Fibroblast of lung (primary cell): ENCODE data around the gene YKT6. TPM values are rescaled to one million over a fixed set of nuclear protein-coding genes. Genes with fewer than 3 reads are reported as not detected.

Experiments
- DNase-seq, 2 donors: peaks; one replicate each; pipeline versions ENCODE4 v3.0.0 to v3.0.0-alpha.2; 2010; ENCODE audit warnings: low read depth in 2 of 2
- H2AFZ ChIP-seq: 2 replicates; pipeline ENCODE4 v1.5.1; 2012; ENCODE audit warnings: low read length, control low read depth, inconsistent platforms
- H3K27ac ChIP-seq: 2 replicates; pipeline ENCODE4 v1.5.1; 2011; ENCODE audit warnings: low read length, control low read depth; ENCODE audit not compliant: insufficient read depth
- H3K27me3 ChIP-seq: 2 replicates; pipeline ENCODE4 v1.5.1; 2011; ENCODE audit warnings: mild to moderate bottlenecking, low read length; ENCODE audit not compliant: control insufficient read depth, insufficient read depth
- H3K36me3 ChIP-seq: 2 replicates; pipeline ENCODE4 v1.5.1; 2011; ENCODE audit warnings: low read length; ENCODE audit not compliant: control insufficient read depth, insufficient read depth
- H3K4me1 ChIP-seq: 2 replicates; pipeline ENCODE4 v1.5.1; 2011; ENCODE audit warnings: low read length; ENCODE audit not compliant: control insufficient read depth, insufficient read depth; ENCODE audit errors: extremely low read depth
- H3K4me2 ChIP-seq: 2 replicates; pipeline ENCODE4 v1.5.1; 2011; ENCODE audit warnings: low read length, control low read depth; ENCODE audit not compliant: insufficient read depth; ENCODE audit errors: extremely low read depth
- H3K4me3 ChIP-seq, 4 experiments: fragments of 200-600 bp in 1 of 4; sonication (generic) in 1 of 4; replicated peaks in 1 of 4; 2 replicates each; pipeline ENCODE4 v1.5.1; 2011 to 2016; ENCODE audit warnings: low read length in 4 of 4, low read depth in 3 of 4, mild to moderate bottlenecking in 3 of 4, control low read depth in 2 of 4, inconsistent platforms in 1 of 4, mixed read lengths in 1 of 4; ENCODE audit not compliant: insufficient read depth in 1 of 4; ENCODE audit errors: control extremely low read depth in 1 of 4
- H3K79me2 ChIP-seq: 2 replicates; pipeline ENCODE4 v1.5.1; 2012; ENCODE audit warnings: mild to moderate bottlenecking, low read length, inconsistent platforms; ENCODE audit not compliant: control insufficient read depth, insufficient read depth
- H3K9ac ChIP-seq: 2 replicates; pipeline ENCODE4 v1.5.1; 2011; ENCODE audit warnings: mild to moderate bottlenecking, low read length, control low read depth; ENCODE audit not compliant: insufficient read depth
- H3K9me3 ChIP-seq: 2 replicates; pipeline ENCODE4 v1.5.1; 2012; ENCODE audit warnings: low read depth, low read length; ENCODE audit not compliant: control insufficient read depth, insufficient read depth
- H4K20me1 ChIP-seq: 2 replicates; pipeline ENCODE4 v1.5.1; 2011; ENCODE audit warnings: low read length; ENCODE audit not compliant: control insufficient read depth, insufficient read depth; ENCODE audit errors: extremely low read depth
- CTCF ChIP-seq, 2 donors: IDR thresholded peaks in 1 of 2; conservative IDR thresholded peaks in 1 of 2; 1 replicate in 1 of 2; 2 replicates in 1 of 2; pipeline ENCODE4 v1.5.1; 2011 to 2012; ENCODE audit warnings: low read length in 2 of 2, control low read depth in 1 of 2, inconsistent platforms in 1 of 2, low read depth in 1 of 2, mild to moderate bottlenecking in 1 of 2
- EZH2 ChIP-seq: IDR thresholded peaks from 2 replicates; pipeline ENCODE4 v1.5.1; 2012; ENCODE audit warnings: low read length, control low read depth, mild to moderate bottlenecking; ENCODE audit errors: missing control alignments
- polyA plus RNA-seq, 2 donors: library from polyadenylated mRNA; depleted of rRNA in 1 of 2; stranded (reverse) in 1 of 2; unstranded in 1 of 2; fragments of >200 nt; gene quantifications; 2 replicates each; pipeline ENCODE4 v1.2.1, GENCODE V29; 2011 to 2012; ENCODE audit warnings: missing spikeins in 1 of 2
- total RNA-seq: library from RNA; depleted of rRNA; stranded (reverse); fragments of >200 nt; gene quantifications from 2 replicates; pipeline ENCODE4 v1.2.1, GENCODE V29; 2014

YKT6 gene
- total and polyA plus RNA-seq, 2 donors (not counting 1 experiment from before 2014, with no cell fraction given), result 90.0 to 99.0 TPM

- Histone ChIP-seq H2AFZ (no peak overlapping the region), H3K79me2 (no peaks in the 10 kb centered on the region)
- TF ChIP-seq CTCF (conservative IDR thresholded peaks at IDR 0.05 in 1 of 2, IDR thresholded peaks at IDR 0.05 in 1 of 2; ENCODE audit: low read depth in 1 of 2, low read length in 2 of 2), result no peak
- TF ChIP-seq EZH2, result no peak
Observed at GRCh38 chr7:44237696-44238095, 36.9 kb downstream of the YKT6 start.

GRCh38 chr7:44238116-44238695 is 37.4 kb downstream of the YKT6 start:
- no peak for DNase-seq
- H3K36me3 ChIP-seq, result no peaks in the 10 kb centered on the region
- H3K4me3 ChIP-seq, result no peak overlapping the region
- no peak overlapping the region for H2AFZ ChIP-seq
- no peaks in the 10 kb centered on the region for H3K9me3 ChIP-seq
- H3K27me3 ChIP-seq, result no peaks in the 10 kb centered on the region
- H3K27ac ChIP-seq, result no peak overlapping the region
- no peaks in the 10 kb centered on the region for H3K4me1 ChIP-seq
- no peak overlapping the region for H3K4me2 ChIP-seq
- no peak for TF ChIP-seq CTCF (conservative IDR thresholded peaks at IDR 0.05 in 1 of 2, IDR thresholded peaks at IDR 0.05 in 1 of 2; ENCODE audit: low read depth in 1 of 2, low read length in 2 of 2)
- TF ChIP-seq EZH2, result no peak
- H3K9ac ChIP-seq, result no peak overlapping the region
- H3K79me2 ChIP-seq, result no peaks in the 10 kb centered on the region
- H4K20me1 ChIP-seq, result no peaks in the 10 kb centered on the region

More at GRCh38 chr7:44237696-44238095, 36.9 kb downstream of the YKT6 start:
- no peak for DNase-seq
- Histone ChIP-seq H3K9ac (no peak overlapping the region), H4K20me1 (no peaks in the 10 kb centered on the region), H3K36me3 (no peaks in the 10 kb centered on the region), H3K4me1 (no peaks in the 10 kb centered on the region), H3K27me3 (no peaks in the 10 kb centered on the region), H3K4me2 (no peak overlapping the region), H3K27ac (no peak overlapping the region), H3K9me3 (no peaks in the 10 kb centered on the region), H3K4me3 (no peak overlapping the region)

DNA sequence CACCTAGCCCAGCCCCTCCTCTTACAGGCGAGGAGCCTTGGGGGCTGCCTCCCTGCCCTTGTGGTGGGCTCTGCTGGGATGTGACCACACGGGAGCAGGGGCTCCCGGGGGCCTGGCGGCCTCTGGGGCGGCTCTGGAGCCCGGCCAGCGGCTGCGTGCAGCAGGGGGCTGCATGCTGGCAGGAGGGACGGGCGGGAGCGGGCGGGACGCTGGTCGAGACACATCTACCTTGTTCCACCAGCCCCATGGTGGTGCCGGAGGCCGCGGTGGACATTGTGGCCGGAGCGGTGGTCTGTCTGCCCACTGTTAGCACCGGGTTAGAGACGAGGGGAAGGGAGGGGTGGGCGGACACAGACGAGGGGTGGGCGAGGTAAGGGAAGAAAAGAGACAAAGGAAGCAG is 38.6 kb downstream of the YKT6 start:
- no peak overlapping the region for H3K27ac ChIP-seq
- H3K9me3 ChIP-seq, result no peaks in the 10 kb centered on the region
- no peak for TF ChIP-seq CTCF (conservative IDR thresholded peaks at IDR 0.05 in 1 of 2, IDR thresholded peaks at IDR 0.05 in 1 of 2; ENCODE audit: low read depth in 1 of 2, low read length in 2 of 2)
- no peak for TF ChIP-seq EZH2
- no peak overlapping the region for H3K9ac ChIP-seq
- no peak overlapping the region for H3K4me2 ChIP-seq
- no peak for DNase-seq
- H3K79me2 ChIP-seq, result no peaks in the 10 kb centered on the region
- H3K36me3 ChIP-seq, result no peaks in the 10 kb centered on the region
- no peak overlapping the region for H3K4me3 ChIP-seq
- no peaks in the 10 kb centered on the region for H4K20me1 ChIP-seq
- H2AFZ ChIP-seq, result no peak overlapping the region
- no peaks in the 10 kb centered on the region for H3K4me1 ChIP-seq
- H3K27me3 ChIP-seq, result no peaks in the 10 kb centered on the region
